Esophagus muscularis mucosa (tissue), 4 donors: ENCODE data around the gene RTTN.
"Not testable (repeated sequence)": the region's sequence is repeated elsewhere in the genome, so short reads cannot be mapped to it uniquely, and the experiment has no call there.

Experiments used
- CTCF ChIP-seq, 3 experiments: fragments of 200-600 bp in 2 of 3; fragments of 450-650 bp in 1 of 3; sonication (generic) in 2 of 3; IDR thresholded peaks; one replicate each; pipeline ENCODE4 v1.5.1; 2017 to 2019; ENCODE audit warnings: antibody characterized with exemption in 3 of 3, mild to moderate bottlenecking in 2 of 3, moderate library complexity in 1 of 3
- EP300 ChIP-seq: sonication (generic); formaldehyde crosslinking; IDR thresholded peaks from one replicate; pipeline ENCODE4 v1.6.1; 2017; ENCODE audit warnings: antibody characterized with exemption
- POLR2A ChIP-seq: fragments of 450-650 bp; IDR thresholded peaks from one replicate; pipeline ENCODE4 v1.6.1; 2017; ENCODE audit warnings: antibody characterized with exemption, moderate library complexity, mild to moderate bottlenecking, low read depth
- POLR2AphosphoS5 ChIP-seq, 2 donors: sonication (generic); formaldehyde crosslinking; IDR thresholded peaks; one replicate each; pipeline ENCODE4 v1.6.1; 2017; ENCODE audit warnings: antibody characterized with exemption in 2 of 2

GRCh38 chr18:69975294-69975693 is 230.2 kb downstream of the RTTN start:
- not testable (repeated sequence) for TF ChIP-seq POLR2AphosphoS5 (IDR thresholded peaks at IDR 0.05); EP300; CTCF (IDR thresholded peaks at IDR 0.05); POLR2A
